ENCODE measurements around the gene AGPAT3. TPM values are rescaled to one million over a fixed set of nuclear protein-coding genes. Genes with fewer than 3 reads are reported as not detected.

Gene AGPAT3
- total RNA-seq, 1 experiment from 2014 or later: 13.0 TPM

DNA sequence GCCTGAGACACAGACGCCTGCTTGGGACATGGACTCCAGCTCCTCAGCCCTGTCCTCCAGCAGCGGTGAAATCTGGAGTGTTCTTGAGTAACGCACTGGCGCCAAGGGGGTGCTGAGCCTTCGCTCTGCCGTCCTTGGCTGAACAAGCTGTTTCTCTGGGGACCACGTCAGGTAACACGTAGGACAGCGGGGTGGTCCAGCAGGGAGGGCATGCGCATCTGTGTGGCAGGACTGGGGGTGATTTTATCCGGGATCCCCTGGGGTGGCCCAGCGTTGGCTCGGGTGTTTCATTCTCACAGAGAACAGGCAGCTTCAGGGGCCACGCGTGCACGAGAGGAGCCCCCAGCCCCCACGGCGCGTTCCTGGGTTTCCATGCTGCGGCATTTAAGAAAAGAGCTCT, 61.2 kb downstream of the AGPAT3 start:
- Histone ChIP-seq H2BK12ac (ENCODE audit: insufficient read length, low read depth, low read length) (no peak overlapping the region), H3K14ac (ENCODE audit: insufficient read depth, low read length) (no peak overlapping the region), H4K20me1 (ENCODE audit: control insufficient read depth, insufficient read depth, insufficient read length) (no peaks in the 10 kb centered on the region), H2BK15ac (ENCODE audit: low read depth, low read length) (no peak overlapping the region), H2BK20ac (ENCODE audit: low read depth, low read length, poor library complexity, severe bottlenecking) (no peak overlapping the region), H3K9me3 (ENCODE audit: control insufficient read depth, low read depth, low read length) (no peaks in the 10 kb centered on the region), H3T11ph (ENCODE audit: low read length) (no peak overlapping the region), H3K23ac (ENCODE audit: insufficient read length, low read depth, low read length) (no peak overlapping the region), H2AFZ (ENCODE audit: low read length) (no peak overlapping the region), H3K27me3 (ENCODE audit: insufficient read depth, low read length) (no peaks in the 10 kb centered on the region), H3K56ac (ENCODE audit: insufficient read length, low read depth, low read length) (no peak overlapping the region), H2BK5ac (ENCODE audit: insufficient read length, low read length) (no peak overlapping the region), H3K4me2 (ENCODE audit: insufficient read depth, insufficient read length, low read length) (no peak overlapping the region), H2AK5ac (ENCODE audit: insufficient read length, low read length) (no peak overlapping the region), H3K4me1 (ENCODE audit: insufficient read depth, low read length) (no peaks in the 10 kb centered on the region; the same call in 1 of the 2 replicates), H4K5ac (ENCODE audit: insufficient read length, low read depth, low read length) (no peak overlapping the region), H3K79me1 (ENCODE audit: insufficient read depth, low read depth, low read length, poor library complexity, severe bottlenecking) (no peaks in the 10 kb centered on the region), H3K79me2 (ENCODE audit: insufficient read depth, low read length) (no peaks in the 10 kb centered on the region), H4K91ac (ENCODE audit: insufficient read length, low read depth, low read length) (no peak overlapping the region), H3K9ac (ENCODE audit: extremely low read depth, insufficient read length, low read length) (no peak overlapping the region), H2BK120ac (ENCODE audit: low read depth, low read length, poor library complexity, severe bottlenecking) (no peak overlapping the region), H3K27ac (ENCODE audit: insufficient read length, low read depth, low read length) (no peak overlapping the region), H4K8ac (replicated peaks; ENCODE audit: insufficient read length, low read depth, low read length) (no peak overlapping the region), H3K18ac (ENCODE audit: insufficient read length, low read depth, low read length) (no peak overlapping the region), H3K23me2 (ENCODE audit: insufficient read length, low read depth, low read length, poor library complexity, severe bottlenecking) (no peaks in the 10 kb centered on the region), H3K4ac (ENCODE audit: low read depth, low read length) (no peak overlapping the region)
- WGBS (ENCODE audit: extremely low coverage, insufficient read length, low lambda C conversion rate): no CpG with 5 or more reads among the region's 20 CpGs
- no peak for DNase-seq
- Mint-ChIP-seq H3K4me3 (no peak overlapping the region), H3K9me3 (no peaks in the 10 kb centered on the region), H3K27me3 (ENCODE audit: low read depth) (peaks cover 6% of the 10 kb centered on the region), H3K27ac (peak overlapping the region in 1 of 3 experiments; percentile 84; a peak in 2 of 7 replicates), H3K4me1 (peaks cover 30 to 34% of the 10 kb centered on the region in 2 experiments), H3K36me3 (ENCODE audit: insufficient read depth in 1 of 3, low read depth in 3 of 3) (no peaks in the 10 kb centered on the region)
- TF ChIP-seq, protein P1, sequence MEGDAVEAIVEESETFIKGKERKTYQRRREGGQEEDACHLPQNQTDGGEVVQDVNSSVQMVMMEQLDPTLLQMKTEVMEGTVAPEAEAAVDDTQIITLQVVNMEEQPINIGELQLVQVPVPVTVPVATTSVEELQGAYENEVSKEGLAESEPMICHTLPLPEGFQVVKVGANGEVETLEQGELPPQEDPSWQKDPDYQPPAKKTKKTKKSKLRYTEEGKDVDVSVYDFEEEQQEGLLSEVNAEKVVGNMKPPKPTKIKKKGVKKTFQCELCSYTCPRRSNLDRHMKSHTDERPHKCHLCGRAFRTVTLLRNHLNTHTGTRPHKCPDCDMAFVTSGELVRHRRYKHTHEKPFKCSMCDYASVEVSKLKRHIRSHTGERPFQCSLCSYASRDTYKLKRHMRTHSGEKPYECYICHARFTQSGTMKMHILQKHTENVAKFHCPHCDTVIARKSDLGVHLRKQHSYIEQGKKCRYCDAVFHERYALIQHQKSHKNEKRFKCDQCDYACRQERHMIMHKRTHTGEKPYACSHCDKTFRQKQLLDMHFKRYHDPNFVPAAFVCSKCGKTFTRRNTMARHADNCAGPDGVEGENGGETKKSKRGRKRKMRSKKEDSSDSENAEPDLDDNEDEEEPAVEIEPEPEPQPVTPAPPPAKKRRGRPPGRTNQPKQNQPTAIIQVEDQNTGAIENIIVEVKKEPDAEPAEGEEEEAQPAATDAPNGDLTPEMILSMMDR (conservative IDR thresholded peaks at IDR 0.05): no peak
